NB4 (cell line): Measurements from ENCODE around the gene LRTM2.

Experiments used
- DNase-seq: peaks from one replicate; pipeline ENCODE4 v3.0.0; 2010; ENCODE audit warnings: low read depth
- H3K4me3 ChIP-seq: one replicate; pipeline ENCODE4 v1.5.1; 2011; ENCODE audit warnings: mild to moderate bottlenecking, low read depth, low read length, moderate library complexity
- MYC ChIP-seq: IDR thresholded peaks from 2 replicates; pipeline ENCODE4 v1.6.1; 2011; ENCODE audit warnings: low read depth, low read length
- POLR2A ChIP-seq: IDR thresholded peaks from 2 replicates; pipeline ENCODE4 v1.6.1; 2011; ENCODE audit warnings: mild to moderate bottlenecking; ENCODE audit not compliant: insufficient read length; ENCODE audit errors: extremely low read depth
- TF ChIP-seq, protein P1 (sequence below): IDR thresholded peaks from one replicate; pipeline ENCODE4 v1.5.1; 2012; ENCODE audit warnings: low read depth, low read length
- TF ChIP-seq, protein P2 (sequence below): IDR thresholded peaks from 2 replicates; pipeline ENCODE4 v1.6.1; 2011; ENCODE audit warnings: low read depth, low read length

LRTM2 gene

DNA sequence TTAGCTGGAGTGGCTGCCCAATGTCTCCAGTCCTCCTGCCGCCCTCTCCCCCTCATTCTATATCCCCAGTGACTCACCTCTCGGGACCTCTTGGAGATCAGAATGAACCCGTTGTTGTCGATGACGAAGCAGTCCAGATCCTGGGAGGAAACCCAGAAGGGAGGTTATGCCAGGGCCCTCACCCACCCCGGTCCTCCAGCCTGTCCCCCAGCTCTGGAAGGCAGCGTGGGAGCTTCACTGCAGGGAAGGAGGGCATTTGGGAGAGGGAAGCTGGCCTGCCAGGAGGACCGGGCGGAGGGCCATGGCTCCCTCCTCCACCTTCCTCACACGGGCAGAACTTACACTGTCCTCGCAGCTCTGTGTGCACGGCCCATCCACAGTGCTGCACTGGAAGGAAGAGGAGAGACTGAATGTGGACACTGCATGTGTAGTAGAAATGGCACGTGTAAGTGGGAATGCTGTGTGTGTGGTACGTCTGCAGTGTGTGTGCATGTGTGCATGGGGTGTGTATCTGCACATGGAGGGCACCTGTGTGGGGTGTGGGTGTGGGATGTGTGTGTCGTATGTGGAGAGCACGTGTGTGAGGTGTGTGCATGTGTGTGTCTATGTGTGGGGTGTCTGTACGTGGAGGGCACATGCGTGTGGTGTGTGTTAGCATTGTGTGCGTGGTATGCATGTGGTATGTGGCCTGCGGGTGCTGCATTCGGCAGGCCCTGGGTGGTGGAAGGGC is 10.0 kb upstream of the LRTM2 start:
- DNase-seq: peak; percentile 86
- H3K4me3 ChIP-seq: peak overlapping the region; percentile 96
- TF ChIP-seq, protein P1, sequence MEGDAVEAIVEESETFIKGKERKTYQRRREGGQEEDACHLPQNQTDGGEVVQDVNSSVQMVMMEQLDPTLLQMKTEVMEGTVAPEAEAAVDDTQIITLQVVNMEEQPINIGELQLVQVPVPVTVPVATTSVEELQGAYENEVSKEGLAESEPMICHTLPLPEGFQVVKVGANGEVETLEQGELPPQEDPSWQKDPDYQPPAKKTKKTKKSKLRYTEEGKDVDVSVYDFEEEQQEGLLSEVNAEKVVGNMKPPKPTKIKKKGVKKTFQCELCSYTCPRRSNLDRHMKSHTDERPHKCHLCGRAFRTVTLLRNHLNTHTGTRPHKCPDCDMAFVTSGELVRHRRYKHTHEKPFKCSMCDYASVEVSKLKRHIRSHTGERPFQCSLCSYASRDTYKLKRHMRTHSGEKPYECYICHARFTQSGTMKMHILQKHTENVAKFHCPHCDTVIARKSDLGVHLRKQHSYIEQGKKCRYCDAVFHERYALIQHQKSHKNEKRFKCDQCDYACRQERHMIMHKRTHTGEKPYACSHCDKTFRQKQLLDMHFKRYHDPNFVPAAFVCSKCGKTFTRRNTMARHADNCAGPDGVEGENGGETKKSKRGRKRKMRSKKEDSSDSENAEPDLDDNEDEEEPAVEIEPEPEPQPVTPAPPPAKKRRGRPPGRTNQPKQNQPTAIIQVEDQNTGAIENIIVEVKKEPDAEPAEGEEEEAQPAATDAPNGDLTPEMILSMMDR: no peak
- no peak for TF ChIP-seq POLR2A
- TF ChIP-seq MYC: peak; percentile 57; the same call in 1 of the 2 replicates
- TF ChIP-seq, protein P2, sequence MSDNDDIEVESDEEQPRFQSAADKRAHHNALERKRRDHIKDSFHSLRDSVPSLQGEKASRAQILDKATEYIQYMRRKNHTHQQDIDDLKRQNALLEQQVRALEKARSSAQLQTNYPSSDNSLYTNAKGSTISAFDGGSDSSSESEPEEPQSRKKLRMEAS: peak; percentile 81

DNA sequence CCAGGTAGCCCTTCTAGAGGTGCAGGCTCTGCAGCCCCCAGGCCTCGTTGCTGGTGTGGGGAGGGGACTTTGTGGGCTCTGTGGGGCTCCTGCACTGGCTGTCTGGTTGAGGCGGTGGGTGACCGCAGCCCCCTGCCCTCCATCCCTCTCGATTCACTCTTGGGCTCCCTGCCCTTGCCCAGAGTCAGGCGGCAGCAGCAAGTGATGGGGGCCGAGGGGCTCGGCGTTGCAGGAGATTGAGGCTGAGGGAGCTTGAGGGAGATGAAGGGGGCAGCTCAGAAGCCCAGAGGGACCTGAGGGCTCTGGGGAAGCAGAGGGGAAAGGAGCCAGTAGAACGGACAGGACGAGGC is 9.5 kb upstream of the LRTM2 start:
- peak overlapping the region; percentile 96 for H3K4me3 ChIP-seq

DNA sequence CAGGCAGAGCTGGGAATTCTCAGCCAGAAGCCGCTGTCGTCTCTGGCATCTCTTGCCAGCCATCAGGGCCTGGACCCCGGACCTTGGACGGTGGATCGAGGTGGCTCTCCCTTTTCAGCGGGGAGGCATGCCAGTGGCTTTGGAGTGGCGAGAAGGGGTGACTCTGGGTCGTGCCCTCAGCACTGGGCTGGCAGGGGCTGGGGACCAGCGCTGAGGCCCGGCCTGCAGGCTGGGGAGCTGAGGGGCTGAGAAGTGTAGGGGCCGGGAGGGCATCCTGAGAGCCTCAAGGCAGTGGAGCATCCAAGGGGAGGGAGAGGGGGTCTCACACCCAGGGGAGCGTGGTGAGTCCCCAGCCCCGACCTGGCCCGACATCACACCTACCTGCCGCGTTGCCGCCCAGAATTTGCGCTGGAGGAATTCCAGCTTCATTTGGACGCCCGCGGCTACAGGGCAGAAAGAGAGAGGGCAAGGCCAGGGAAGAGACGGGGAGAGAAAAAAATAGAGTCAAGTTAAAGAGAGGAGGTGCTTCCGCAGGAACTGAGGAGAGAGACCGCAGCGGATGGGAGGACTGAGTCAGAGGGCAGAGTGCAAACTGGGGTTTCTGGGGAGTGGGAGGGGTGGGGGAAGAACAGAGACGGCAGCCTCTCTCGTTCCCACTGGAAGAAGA is 9.0 kb upstream of the LRTM2 start:
- TF ChIP-seq, protein P2: no peak
- TF ChIP-seq POLR2A: peak; percentile 53
- peak; percentile 96 for DNase-seq
- peak overlapping the region; percentile 96 for H3K4me3 ChIP-seq

More for the DNA sequence above, 9.5 kb upstream of the LRTM2 start:
- TF ChIP-seq, protein P2: no peak
- DNase-seq: no peak

DNA sequence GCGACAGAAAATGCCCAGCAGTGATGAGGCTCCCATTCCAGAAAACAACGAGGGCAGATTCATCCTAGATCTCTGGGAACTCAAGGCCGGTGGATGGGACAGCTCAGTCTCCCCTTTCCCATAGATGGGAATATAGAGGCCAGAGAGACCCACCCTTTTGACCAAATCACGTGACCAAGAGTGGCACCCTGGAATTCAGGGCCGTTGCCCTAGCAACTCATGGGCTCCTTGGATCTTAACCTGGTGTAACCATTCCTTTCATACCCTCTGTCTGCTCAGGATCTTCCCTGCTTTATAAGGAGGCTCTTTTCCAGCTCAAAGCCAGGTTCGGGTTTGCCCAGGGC is 8.4 kb upstream of the LRTM2 start:
- TF ChIP-seq, protein P2: 0 out of 2 replicates have a peak, but pooled peaks have one; percentile 16
- TF ChIP-seq POLR2A (no peak), MYC (no peak)
- peak overlapping the region; percentile 96 for H3K4me3 ChIP-seq
- DNase-seq: no peak

DNA sequence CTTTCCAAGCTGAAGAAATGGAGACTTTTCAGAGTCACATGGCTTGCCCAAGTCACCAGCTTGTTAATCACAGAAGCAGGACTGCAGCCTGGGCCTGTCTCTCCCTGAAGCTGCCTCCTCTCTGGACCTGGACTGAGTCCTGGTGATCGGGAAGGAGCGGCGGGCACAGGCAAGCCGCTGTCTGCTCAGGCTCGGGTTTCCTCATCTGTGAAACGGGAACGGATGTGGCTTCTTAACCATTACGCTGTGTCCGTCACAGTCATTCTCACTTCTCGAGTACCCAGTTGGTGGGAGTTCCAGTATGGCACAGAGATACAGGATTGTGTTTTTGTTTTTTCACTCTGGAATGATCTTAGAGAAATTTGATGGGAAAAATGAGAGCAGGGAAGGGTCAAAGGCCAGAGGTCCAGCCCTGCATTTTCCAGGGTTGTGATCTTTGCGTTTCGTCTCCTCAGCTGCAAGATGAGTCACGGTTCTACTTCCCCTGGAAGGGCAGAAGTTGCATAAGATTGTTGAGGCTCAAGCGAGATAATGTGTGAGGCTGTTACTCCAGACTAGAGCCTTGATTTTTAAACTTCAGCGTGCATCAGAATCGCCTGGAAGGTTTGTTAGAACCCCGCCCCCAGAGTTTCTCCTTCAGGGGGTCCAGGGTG is 7.6 kb upstream of the LRTM2 start:
- TF ChIP-seq MYC: peak; percentile 59
- peak; percentile 31 for TF ChIP-seq POLR2A
- TF ChIP-seq, protein P1: no peak
- TF ChIP-seq, protein P2: peak; percentile 52
- peak; percentile 93 for DNase-seq
- peak overlapping the region; percentile 96 for H3K4me3 ChIP-seq

DNA sequence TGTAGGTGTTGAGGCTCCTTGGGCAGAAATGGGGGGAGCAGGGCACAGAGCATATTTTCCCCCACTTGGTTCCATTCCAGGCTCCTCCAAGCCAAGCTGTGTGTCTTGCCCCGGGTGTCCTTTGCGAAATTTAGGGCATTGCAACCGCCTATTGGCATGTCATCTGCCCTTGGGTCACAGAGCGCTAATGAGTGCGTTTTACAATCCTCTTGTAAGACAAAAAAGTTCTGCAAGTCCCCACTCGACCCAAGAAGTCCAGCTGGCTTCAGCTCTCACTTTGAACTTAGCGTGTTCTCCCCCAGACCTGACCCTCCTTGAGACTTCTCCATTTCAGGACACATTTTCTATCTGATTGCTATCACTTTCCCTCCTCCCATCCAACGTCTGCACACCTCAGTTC is 6.1 kb upstream of the LRTM2 start:
- DNase-seq: peak; percentile 51
- H3K4me3 ChIP-seq: no peak overlapping the region
- TF ChIP-seq POLR2A: no peak
- TF ChIP-seq MYC: no peak; the same call in 1 of the 2 replicates
- TF ChIP-seq, protein P2: no peak; the same call in 1 of the 2 replicates
- TF ChIP-seq, protein P1: no peak

DNA sequence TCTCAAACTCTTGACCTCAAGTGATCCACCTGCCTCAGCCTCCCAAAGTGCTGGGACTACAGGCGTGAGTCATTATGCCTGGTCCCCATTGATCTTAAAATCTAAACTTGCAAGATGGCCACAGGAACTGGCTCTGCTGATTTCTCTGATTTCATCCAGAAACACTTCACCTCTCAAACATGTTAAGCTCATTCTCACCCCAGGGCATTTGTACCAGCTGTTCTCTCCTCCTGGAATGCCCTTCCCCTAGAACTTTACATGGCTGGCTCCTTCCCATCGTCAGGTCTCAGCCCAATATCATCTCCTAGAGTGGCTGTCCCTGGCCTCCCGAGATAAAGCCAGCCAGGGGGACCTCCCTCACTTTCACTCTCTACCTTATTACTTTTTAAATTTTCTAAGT is 5.3 kb upstream of the LRTM2 start:
- no peak for TF ChIP-seq MYC
- TF ChIP-seq, protein P2: no peak
- TF ChIP-seq, protein P1: no peak
- TF ChIP-seq POLR2A: no peak
- DNase-seq: no peak
- H3K4me3 ChIP-seq: no peak overlapping the region
